Measurements from ENCODE around the gene NFKBIE.

- TF ChIP-seq CTCF (IDR thresholded peaks at IDR 0.05): no peak
- no peak for TF ChIP-seq POLR2AphosphoS5 (IDR thresholded peaks at IDR 0.05)
- no peak for TF ChIP-seq POLR2A (IDR thresholded peaks at IDR 0.05)
Observed at GRCh38 chr6:44273617-44274016, 8.3 kb upstream of the NFKBIE start.
